Measurements from ENCODE around the gene SPOCK1. TPM values are rescaled to one million over a fixed set of nuclear protein-coding genes. Genes with fewer than 3 reads are reported as not detected.

Gene SPOCK1
- total RNA-seq, 1 experiment from 2014 or later, result 10.9 TPM

DNA sequence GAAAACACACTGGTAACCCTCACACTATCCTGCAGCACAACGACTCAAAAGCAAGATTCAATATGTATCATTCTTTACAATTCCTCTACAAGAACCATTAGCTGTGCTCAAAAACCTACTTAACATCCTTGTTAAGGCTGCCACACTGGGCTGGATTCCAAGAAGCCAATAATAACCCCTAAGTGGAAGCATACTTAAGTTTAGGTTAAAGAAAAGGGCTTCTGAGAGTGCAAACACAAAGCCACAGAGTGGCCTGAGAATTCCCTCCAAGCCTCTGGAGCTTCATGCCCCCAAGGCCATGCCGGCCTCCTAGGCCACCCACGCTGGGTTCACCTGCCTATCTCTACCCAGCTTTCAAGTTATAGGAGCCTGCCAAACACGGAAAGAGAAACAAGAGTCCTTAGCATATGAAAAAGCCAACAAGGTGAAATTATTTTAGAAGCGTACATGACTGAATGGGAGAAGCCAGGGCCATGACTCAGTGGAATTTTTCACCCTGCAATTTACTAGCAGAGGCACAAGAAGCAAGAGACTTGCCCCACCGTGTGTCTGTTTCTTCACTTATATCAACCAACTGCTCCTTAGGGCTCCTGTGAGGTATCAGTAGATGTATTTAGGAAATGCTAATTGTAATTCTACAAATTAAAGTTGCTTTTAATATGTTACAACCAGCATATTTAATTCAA is 293.0 kb downstream of the SPOCK1 start:
- H3K4me2 ChIP-seq (ENCODE audit: insufficient read depth, insufficient read length, low read length), result no peak overlapping the region
- no peak overlapping the region for H3K4me3 Mint-ChIP-seq
- TF ChIP-seq, protein P1, sequence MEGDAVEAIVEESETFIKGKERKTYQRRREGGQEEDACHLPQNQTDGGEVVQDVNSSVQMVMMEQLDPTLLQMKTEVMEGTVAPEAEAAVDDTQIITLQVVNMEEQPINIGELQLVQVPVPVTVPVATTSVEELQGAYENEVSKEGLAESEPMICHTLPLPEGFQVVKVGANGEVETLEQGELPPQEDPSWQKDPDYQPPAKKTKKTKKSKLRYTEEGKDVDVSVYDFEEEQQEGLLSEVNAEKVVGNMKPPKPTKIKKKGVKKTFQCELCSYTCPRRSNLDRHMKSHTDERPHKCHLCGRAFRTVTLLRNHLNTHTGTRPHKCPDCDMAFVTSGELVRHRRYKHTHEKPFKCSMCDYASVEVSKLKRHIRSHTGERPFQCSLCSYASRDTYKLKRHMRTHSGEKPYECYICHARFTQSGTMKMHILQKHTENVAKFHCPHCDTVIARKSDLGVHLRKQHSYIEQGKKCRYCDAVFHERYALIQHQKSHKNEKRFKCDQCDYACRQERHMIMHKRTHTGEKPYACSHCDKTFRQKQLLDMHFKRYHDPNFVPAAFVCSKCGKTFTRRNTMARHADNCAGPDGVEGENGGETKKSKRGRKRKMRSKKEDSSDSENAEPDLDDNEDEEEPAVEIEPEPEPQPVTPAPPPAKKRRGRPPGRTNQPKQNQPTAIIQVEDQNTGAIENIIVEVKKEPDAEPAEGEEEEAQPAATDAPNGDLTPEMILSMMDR (conservative IDR thresholded peaks at IDR 0.05), result no peak
- no peak overlapping the region for H2BK5ac ChIP-seq (ENCODE audit: insufficient read length, low read length)
- H3K14ac ChIP-seq (ENCODE audit: insufficient read depth, low read length), result no peak overlapping the region
- no peak overlapping the region for H2BK15ac ChIP-seq (ENCODE audit: low read depth, low read length)
- H3K56ac ChIP-seq (ENCODE audit: insufficient read length, low read depth, low read length), result no peak overlapping the region
- peaks cover 3% of the 10 kb centered on the region for H3K27me3 Mint-ChIP-seq (ENCODE audit: low read depth)
- no peak overlapping the region for H3K27ac ChIP-seq (ENCODE audit: insufficient read length, low read depth, low read length)
- H3K79me2 ChIP-seq (ENCODE audit: insufficient read depth, low read length), result no peaks in the 10 kb centered on the region
- H3K18ac ChIP-seq (ENCODE audit: insufficient read length, low read depth, low read length), result no peak overlapping the region
- H3K4me1 Mint-ChIP-seq, result peaks cover 20 to 29% of the 10 kb centered on the region in 2 experiments
- WGBS (ENCODE audit: extremely low coverage, insufficient read length, low lambda C conversion rate), result no CpG with 5 or more reads among the region's 6 CpGs
- no peaks in the 10 kb centered on the region for H4K20me1 ChIP-seq (ENCODE audit: control insufficient read depth, insufficient read depth, insufficient read length)
- no peaks in the 10 kb centered on the region for H3K9me3 ChIP-seq (ENCODE audit: control insufficient read depth, low read depth, low read length)
- H4K5ac ChIP-seq (ENCODE audit: insufficient read length, low read depth, low read length), result no peak overlapping the region
- H3K79me1 ChIP-seq (ENCODE audit: insufficient read depth, low read depth, low read length, poor library complexity, severe bottlenecking), result no peaks in the 10 kb centered on the region
- no peak overlapping the region for H3K9ac ChIP-seq (ENCODE audit: extremely low read depth, insufficient read length, low read length)
- H2BK120ac ChIP-seq (ENCODE audit: low read depth, low read length, poor library complexity, severe bottlenecking), result no peak overlapping the region
- H4K8ac ChIP-seq (replicated peaks; ENCODE audit: insufficient read length, low read depth, low read length), result no peak overlapping the region
- no peak for DNase-seq
- no peak overlapping the region for H2AK5ac ChIP-seq (ENCODE audit: insufficient read length, low read length)
- H4K91ac ChIP-seq (ENCODE audit: insufficient read length, low read depth, low read length), result no peak overlapping the region
- peaks cover 3% of the 10 kb centered on the region; the same call in 1 of the 2 replicates for H3K4me1 ChIP-seq (ENCODE audit: insufficient read depth, low read length)
- 0 out of 7 replicates have a peak overlapping the region, but pooled peaks of 1 of the 3 experiments have one; percentile 56 for H3K27ac Mint-ChIP-seq
- H3K9me3 Mint-ChIP-seq, result no peaks in the 10 kb centered on the region
- no peak overlapping the region for H2BK20ac ChIP-seq (ENCODE audit: low read depth, low read length, poor library complexity, severe bottlenecking)
- H3T11ph ChIP-seq (ENCODE audit: low read length), result no peak overlapping the region
- H2BK12ac ChIP-seq (ENCODE audit: insufficient read length, low read depth, low read length), result no peak overlapping the region
- H3K23me2 ChIP-seq (ENCODE audit: insufficient read length, low read depth, low read length, poor library complexity, severe bottlenecking), result no peaks in the 10 kb centered on the region
- H3K27me3 ChIP-seq (ENCODE audit: insufficient read depth, low read length), result no peaks in the 10 kb centered on the region
- no peaks in the 10 kb centered on the region for H3K36me3 Mint-ChIP-seq (ENCODE audit: insufficient read depth in 1 of 3, low read depth in 3 of 3)
- no peak overlapping the region for H2AFZ ChIP-seq (ENCODE audit: low read length)
- no peak overlapping the region for H3K4ac ChIP-seq (ENCODE audit: low read depth, low read length)
- no peak overlapping the region for H3K23ac ChIP-seq (ENCODE audit: insufficient read length, low read depth, low read length)

Data from H9 (cell line).